HG03460 (cell line): ENCODE measurements around the gene CMPK1.

Source experiments
- ATAC-seq: cut with Tn5 transposase; IDR thresholded peaks from one replicate; pipeline ENCODE4 v1.9.1; 2021; ENCODE audit not compliant: unreplicated experiment

Gene CMPK1

DNA sequence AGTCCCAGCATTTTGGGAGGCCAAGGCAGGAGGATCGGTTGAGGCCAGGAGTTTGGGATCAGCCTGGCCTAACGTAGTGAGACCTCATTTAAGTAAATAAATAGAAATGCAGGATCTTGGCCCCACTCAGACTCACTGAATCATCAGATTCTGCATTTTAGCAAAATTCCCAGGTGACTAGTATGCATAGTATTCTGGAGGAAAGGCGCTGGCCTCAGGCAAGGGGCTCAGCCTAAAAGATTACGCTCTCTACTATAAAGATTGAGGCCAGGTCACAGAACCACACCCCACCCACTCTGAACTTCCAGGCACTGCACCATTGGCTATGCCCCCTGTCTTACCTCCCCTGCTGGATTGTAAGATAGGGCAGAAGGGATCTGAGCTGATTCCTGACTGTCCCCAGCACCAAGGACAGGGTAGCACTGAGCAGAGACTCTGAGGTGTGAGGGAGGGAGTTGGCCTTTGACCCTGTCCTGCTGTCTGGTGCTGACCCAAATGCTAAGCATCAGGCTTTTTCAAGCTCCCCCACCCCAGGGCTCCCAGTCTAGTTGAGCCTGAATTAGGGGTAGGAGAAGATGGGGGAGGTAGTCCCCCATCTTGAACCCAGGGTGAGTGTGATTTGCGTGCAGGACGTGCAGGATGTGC, 85.2 kb downstream of the CMPK1 start:
- no peak for ATAC-seq

DNA sequence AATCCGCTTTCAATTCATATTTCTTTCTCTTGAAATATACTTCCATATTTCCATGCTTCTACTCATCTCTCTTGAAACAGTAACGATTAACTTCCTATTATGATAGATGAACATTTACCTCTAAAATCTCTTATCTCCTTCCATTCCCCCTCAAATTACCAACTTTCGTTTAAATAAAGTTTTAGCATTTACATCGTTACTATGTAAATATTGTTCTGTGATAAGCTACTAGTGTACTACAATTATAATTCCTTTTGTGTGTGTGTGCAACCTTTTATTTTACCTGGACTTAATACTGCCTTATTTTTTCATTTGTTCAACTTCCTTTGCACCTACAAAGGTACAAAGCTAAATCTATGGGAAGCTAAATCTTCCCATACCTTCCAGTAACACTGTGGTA, 87.0 kb downstream of the CMPK1 start:
- ATAC-seq, result no peak

DNA sequence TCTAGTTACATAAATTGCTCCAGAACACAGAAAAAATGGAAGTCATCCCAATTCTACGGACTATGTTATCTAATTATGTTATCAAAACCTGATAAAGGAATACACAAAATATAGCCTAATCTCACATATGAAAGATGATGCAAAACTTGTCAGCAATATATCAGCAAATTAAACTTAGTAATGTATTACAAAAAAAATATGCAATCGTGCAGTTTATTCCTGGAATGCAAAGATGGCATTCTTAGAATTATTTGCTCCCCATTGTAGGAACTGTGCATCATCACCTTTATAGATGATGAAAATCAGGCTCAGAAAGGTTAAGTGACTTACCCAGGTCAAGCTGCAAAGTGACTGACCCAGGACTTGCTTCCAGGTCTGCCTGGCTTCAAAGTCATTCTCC, 90.3 kb downstream of the CMPK1 start:
- ATAC-seq, result no peak

DNA sequence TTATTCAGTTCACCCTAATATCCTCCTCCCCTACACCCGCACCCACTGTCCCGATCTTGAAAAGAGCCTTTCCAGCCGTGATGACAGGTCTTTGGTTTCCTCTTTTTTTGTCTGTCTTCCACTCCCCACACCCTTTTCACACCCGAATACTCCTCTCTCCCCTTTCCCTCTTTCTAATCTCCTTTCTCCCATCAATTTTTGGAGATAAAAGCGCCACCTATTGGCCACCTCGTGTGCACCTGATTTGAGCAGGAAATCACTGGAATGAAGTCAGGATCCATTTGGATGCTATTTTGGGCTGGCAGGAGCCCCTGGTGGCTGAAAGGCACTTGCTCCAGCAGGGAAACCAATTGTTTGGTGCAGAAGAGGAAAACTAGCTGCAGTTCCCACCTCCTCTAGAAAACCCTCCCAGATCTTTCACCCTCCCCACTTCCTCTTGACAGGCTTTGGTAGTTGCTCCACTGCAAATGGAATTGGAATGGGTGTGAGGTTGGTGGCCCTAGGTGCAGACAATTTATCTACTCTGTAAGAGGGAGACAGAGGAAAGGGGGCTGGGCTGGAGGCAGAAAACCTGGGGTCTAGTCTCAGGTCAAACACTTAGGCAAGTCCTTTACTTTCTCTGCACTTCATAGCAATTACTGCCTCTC, 90.9 kb downstream of the CMPK1 start:
- ATAC-seq, result no peak
